Measurements from ENCODE around the gene LARP1.

LARP1 gene

GRCh38 chr5:154788212-154788611 is 33.0 kb downstream of the LARP1 start:
- H3K4me3 ChIP-seq (ENCODE audit: low read length), result no peak overlapping the region
- H3K9me3 ChIP-seq (ENCODE audit: control insufficient read depth, low read length), result no peaks in the 10 kb centered on the region
- H3K36me3 ChIP-seq (ENCODE audit: control insufficient read depth, insufficient read depth, low read length), result peaks cover 12% of the 10 kb centered on the region
- H3K4me1 ChIP-seq (ENCODE audit: control insufficient read depth, insufficient read depth, low read length), result peaks cover 24% of the 10 kb centered on the region
- no peak overlapping the region for H3K9ac ChIP-seq (ENCODE audit: low read length)
- H3K27me3 ChIP-seq (ENCODE audit: control insufficient read depth, insufficient read depth, low read length), result no peaks in the 10 kb centered on the region

- Histone ChIP-seq H3K36me3 (ENCODE audit: control insufficient read depth, insufficient read depth, low read length) (peaks cover 17% of the 10 kb centered on the region), H3K27me3 (ENCODE audit: control insufficient read depth, insufficient read depth, low read length) (no peaks in the 10 kb centered on the region), H3K9ac (ENCODE audit: low read length) (no peak overlapping the region), H3K4me1 (ENCODE audit: control insufficient read depth, insufficient read depth, low read length) (peaks cover 9% of the 10 kb centered on the region), H3K9me3 (ENCODE audit: control insufficient read depth, low read length) (no peaks in the 10 kb centered on the region), H3K4me3 (ENCODE audit: low read length) (no peak overlapping the region)
Measured at GRCh38 chr5:154791535-154791934, 36.4 kb downstream of the LARP1 start.

GRCh38 chr5:154793599-154794524 is 38.7 kb downstream of the LARP1 start:
- Histone ChIP-seq H3K9me3 (ENCODE audit: control insufficient read depth, low read length) (no peaks in the 10 kb centered on the region), H3K4me1 (ENCODE audit: control insufficient read depth, insufficient read depth, low read length) (peaks cover 6% of the 10 kb centered on the region), H3K27me3 (ENCODE audit: control insufficient read depth, insufficient read depth, low read length) (no peaks in the 10 kb centered on the region), H3K9ac (ENCODE audit: low read length) (no peak overlapping the region), H3K4me3 (ENCODE audit: low read length) (no peak overlapping the region), H3K36me3 (ENCODE audit: control insufficient read depth, insufficient read depth, low read length) (peaks cover 23% of the 10 kb centered on the region)

DNA sequence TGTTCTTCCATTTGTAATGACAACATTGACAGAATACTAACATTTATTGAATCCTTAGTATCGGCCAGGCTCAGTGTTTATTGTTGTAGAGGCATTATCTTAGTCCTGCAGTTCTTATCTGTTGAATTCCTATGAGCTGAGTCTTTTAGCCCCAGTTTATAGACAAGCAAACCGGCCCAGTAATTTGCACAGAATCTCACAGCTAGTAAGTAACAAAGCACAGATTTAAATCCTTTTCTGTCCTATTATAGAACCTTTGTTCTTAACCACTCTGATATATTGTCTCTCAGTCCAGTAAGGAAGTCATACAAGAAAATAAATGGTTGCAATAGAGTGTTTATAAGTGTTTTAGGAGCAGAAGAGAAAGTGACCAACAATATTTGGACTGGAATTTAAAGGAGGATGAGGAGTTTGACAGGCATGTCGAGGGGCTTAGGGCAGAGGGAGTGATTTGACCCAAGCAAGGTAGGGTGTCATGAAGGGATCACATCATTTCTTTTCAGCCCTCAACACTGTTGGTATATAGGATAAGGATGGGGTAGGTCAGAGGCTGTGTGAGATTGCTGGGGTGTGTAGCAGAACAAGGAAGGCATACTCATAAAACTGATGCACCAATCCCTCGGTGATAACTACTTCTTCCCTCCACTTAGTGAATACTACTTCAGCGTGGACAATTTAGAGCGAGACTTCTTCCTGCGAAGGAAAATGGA is 39.5 kb downstream of the LARP1 start:
- H3K27me3 ChIP-seq (ENCODE audit: control insufficient read depth, insufficient read depth, low read length), result no peaks in the 10 kb centered on the region
- peaks cover 6% of the 10 kb centered on the region for H3K4me1 ChIP-seq (ENCODE audit: control insufficient read depth, insufficient read depth, low read length)
- no peak overlapping the region for H3K4me3 ChIP-seq (ENCODE audit: low read length)
- no peaks in the 10 kb centered on the region for H3K9me3 ChIP-seq (ENCODE audit: control insufficient read depth, low read length)
- H3K36me3 ChIP-seq (ENCODE audit: control insufficient read depth, insufficient read depth, low read length), result peaks cover 31% of the 10 kb centered on the region
- H3K9ac ChIP-seq (ENCODE audit: low read length), result no peak overlapping the region

DNA sequence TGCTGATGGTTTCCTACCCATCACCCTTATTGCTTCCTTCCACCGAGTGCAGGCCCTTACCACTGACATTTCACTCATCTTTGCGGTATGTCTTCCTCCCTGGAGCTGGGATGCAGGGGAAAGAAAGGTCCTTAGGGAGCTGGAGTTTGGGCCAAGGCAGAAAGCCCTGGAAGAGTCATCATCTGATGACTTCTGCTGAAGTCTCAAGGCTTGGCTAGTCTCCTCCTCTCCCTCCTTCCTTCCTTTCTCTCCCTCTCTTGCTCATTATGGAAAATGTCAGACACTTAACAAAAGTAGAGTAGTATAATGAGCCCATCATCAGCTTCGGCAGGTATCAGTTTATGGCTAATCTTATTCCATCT is 40.0 kb downstream of the LARP1 start:
- H3K9ac ChIP-seq (ENCODE audit: low read length), result no peak overlapping the region
- peaks cover 6% of the 10 kb centered on the region for H3K4me1 ChIP-seq (ENCODE audit: control insufficient read depth, insufficient read depth, low read length)
- H3K27me3 ChIP-seq (ENCODE audit: control insufficient read depth, insufficient read depth, low read length), result no peaks in the 10 kb centered on the region
- peaks cover 36% of the 10 kb centered on the region for H3K36me3 ChIP-seq (ENCODE audit: control insufficient read depth, insufficient read depth, low read length)
- H3K9me3 ChIP-seq (ENCODE audit: control insufficient read depth, low read length), result no peaks in the 10 kb centered on the region
- H3K4me3 ChIP-seq (ENCODE audit: low read length), result no peak overlapping the region

- H3K4me3 ChIP-seq (ENCODE audit: low read length), result no peak overlapping the region
- no peak overlapping the region for H3K9ac ChIP-seq (ENCODE audit: low read length)
- H3K9me3 ChIP-seq (ENCODE audit: control insufficient read depth, low read length), result no peaks in the 10 kb centered on the region
- no peaks in the 10 kb centered on the region for H3K27me3 ChIP-seq (ENCODE audit: control insufficient read depth, insufficient read depth, low read length)
- H3K36me3 ChIP-seq (ENCODE audit: control insufficient read depth, insufficient read depth, low read length), result peaks cover 38% of the 10 kb centered on the region
- H3K4me1 ChIP-seq (ENCODE audit: control insufficient read depth, insufficient read depth, low read length), result peaks cover 6% of the 10 kb centered on the region
Measured at GRCh38 chr5:154797762-154798161, 42.6 kb downstream of the LARP1 start.

- no peaks in the 10 kb centered on the region for H3K27me3 ChIP-seq (ENCODE audit: control insufficient read depth, insufficient read depth, low read length)
- no peak overlapping the region for H3K4me3 ChIP-seq (ENCODE audit: low read length)
- H3K9me3 ChIP-seq (ENCODE audit: control insufficient read depth, low read length), result no peaks in the 10 kb centered on the region
- H3K9ac ChIP-seq (ENCODE audit: low read length), result no peak overlapping the region
- H3K4me1 ChIP-seq (ENCODE audit: control insufficient read depth, insufficient read depth, low read length), result no peaks in the 10 kb centered on the region
- peaks cover 51% of the 10 kb centered on the region for H3K36me3 ChIP-seq (ENCODE audit: control insufficient read depth, insufficient read depth, low read length)
Measured at GRCh38 chr5:154800582-154800981, 45.4 kb downstream of the LARP1 start.

- no peak overlapping the region for H3K9ac ChIP-seq (ENCODE audit: low read length)
- no peaks in the 10 kb centered on the region for H3K9me3 ChIP-seq (ENCODE audit: control insufficient read depth, low read length)
- H3K4me1 ChIP-seq (ENCODE audit: control insufficient read depth, insufficient read depth, low read length), result no peaks in the 10 kb centered on the region
- no peaks in the 10 kb centered on the region for H3K27me3 ChIP-seq (ENCODE audit: control insufficient read depth, insufficient read depth, low read length)
- peaks cover 54% of the 10 kb centered on the region for H3K36me3 ChIP-seq (ENCODE audit: control insufficient read depth, insufficient read depth, low read length)
- H3K4me3 ChIP-seq (ENCODE audit: low read length), result no peak overlapping the region
Measured at GRCh38 chr5:154801083-154801482, 45.9 kb downstream of the LARP1 start.

DNA sequence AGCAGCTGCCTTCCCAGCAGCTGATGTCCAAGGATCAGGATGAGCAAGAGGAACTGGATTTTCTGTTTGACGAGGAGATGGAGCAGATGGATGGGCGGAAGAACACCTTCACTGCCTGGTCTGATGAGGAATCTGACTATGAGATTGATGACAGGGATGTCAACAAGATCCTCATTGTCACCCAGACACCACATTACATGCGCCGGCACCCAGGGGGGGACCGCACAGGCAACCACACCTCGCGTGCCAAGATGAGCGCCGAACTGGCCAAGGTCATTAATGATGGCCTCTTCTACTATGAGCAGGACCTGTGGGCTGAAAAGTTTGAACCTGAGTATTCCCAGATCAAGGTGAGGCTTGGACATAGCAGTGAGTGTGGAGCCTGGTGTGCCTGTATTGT is 46.9 kb downstream of the LARP1 start:
- no peak overlapping the region for H3K9ac ChIP-seq (ENCODE audit: low read length)
- H3K36me3 ChIP-seq (ENCODE audit: control insufficient read depth, insufficient read depth, low read length), result peaks cover 54% of the 10 kb centered on the region
- no peaks in the 10 kb centered on the region for H3K27me3 ChIP-seq (ENCODE audit: control insufficient read depth, insufficient read depth, low read length)
- no peaks in the 10 kb centered on the region for H3K9me3 ChIP-seq (ENCODE audit: control insufficient read depth, low read length)
- no peaks in the 10 kb centered on the region for H3K4me1 ChIP-seq (ENCODE audit: control insufficient read depth, insufficient read depth, low read length)
- no peak overlapping the region for H3K4me3 ChIP-seq (ENCODE audit: low read length)

DNA sequence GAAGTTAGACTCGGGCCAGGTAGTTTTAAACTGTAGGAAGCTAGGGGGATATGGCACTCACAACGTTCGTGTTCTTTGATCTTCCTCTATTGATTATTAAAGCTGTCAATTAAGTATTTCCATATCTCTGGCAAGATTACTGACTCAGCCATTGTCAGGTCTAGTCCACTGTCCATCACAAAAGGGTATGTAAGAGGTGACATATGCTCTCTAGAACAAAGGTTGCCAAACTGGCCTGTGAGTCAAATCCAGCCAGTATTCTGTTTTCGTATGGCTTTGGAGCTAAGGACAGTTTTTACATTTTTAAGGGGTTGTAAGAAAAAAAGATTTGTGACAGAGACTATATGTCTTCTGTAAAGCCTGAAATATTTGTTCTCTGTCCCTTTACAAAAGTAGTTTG is 51.0 kb downstream of the LARP1 start:
- Histone ChIP-seq H3K9me3 (ENCODE audit: control insufficient read depth, low read length) (no peaks in the 10 kb centered on the region), H3K27me3 (ENCODE audit: control insufficient read depth, insufficient read depth, low read length) (no peaks in the 10 kb centered on the region), H3K9ac (ENCODE audit: low read length) (no peak overlapping the region), H3K4me1 (ENCODE audit: control insufficient read depth, insufficient read depth, low read length) (no peaks in the 10 kb centered on the region), H3K4me3 (ENCODE audit: low read length) (no peak overlapping the region), H3K36me3 (ENCODE audit: control insufficient read depth, insufficient read depth, low read length) (peaks cover 29% of the 10 kb centered on the region)

DNA sequence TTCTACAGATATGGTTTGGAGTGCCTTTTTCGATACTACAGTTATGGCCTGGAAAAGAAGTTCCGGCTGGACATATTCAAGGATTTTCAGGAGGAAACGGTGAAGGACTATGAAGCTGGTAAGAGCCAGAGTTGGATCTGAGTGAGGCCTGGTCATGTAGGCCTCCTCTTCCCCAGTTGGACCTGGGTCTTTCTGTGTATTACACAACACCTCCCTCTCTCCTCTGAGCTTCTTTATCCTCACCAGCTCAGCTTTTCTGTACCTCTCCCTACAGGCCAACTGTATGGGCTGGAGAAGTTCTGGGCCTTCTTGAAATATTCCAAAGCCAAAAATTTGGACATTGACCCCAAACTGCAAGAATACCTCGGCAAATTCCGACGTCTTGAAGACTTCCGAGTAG is 56.1 kb downstream of the LARP1 start:
- Histone ChIP-seq H3K9ac (ENCODE audit: low read length) (no peak overlapping the region), H3K36me3 (ENCODE audit: control insufficient read depth, insufficient read depth, low read length) (peaks cover 19% of the 10 kb centered on the region)

GRCh38 chr5:154811653-154812465 is 56.7 kb downstream of the LARP1 start:
- H3K9me3 ChIP-seq (ENCODE audit: control insufficient read depth, low read length), result no peaks in the 10 kb centered on the region
- no peaks in the 10 kb centered on the region for H3K27me3 ChIP-seq (ENCODE audit: control insufficient read depth, insufficient read depth, low read length)
- H3K4me3 ChIP-seq (ENCODE audit: low read length), result no peak overlapping the region
- H3K36me3 ChIP-seq (ENCODE audit: control insufficient read depth, insufficient read depth, low read length), result peaks cover 24% of the 10 kb centered on the region
- no peaks in the 10 kb centered on the region for H3K4me1 ChIP-seq (ENCODE audit: control insufficient read depth, insufficient read depth, low read length)
- no peak overlapping the region for H3K9ac ChIP-seq (ENCODE audit: low read length)

More for the DNA sequence above, 56.1 kb downstream of the LARP1 start:
- Histone ChIP-seq H3K4me3 (ENCODE audit: low read length) (no peak overlapping the region), H3K27me3 (ENCODE audit: control insufficient read depth, insufficient read depth, low read length) (no peaks in the 10 kb centered on the region), H3K4me1 (ENCODE audit: control insufficient read depth, insufficient read depth, low read length) (no peaks in the 10 kb centered on the region), H3K9me3 (ENCODE audit: control insufficient read depth, low read length) (no peaks in the 10 kb centered on the region)

Measured in mucosa of stomach (tissue), 1 donor.